BLaER1 (cell line): Measurements from ENCODE around the gene FLVCR2.
"Not testable (repeated sequence)": the region's sequence is repeated elsewhere in the genome, so short reads cannot be mapped to it uniquely, and the experiment has no call there.

Source experiments
- H3K27ac ChIP-seq: shearing (Covaris generic); formaldehyde crosslinking; 2 replicates; pipeline ENCODE4 v1.8.1; 2022
- H3K27me3 ChIP-seq: shearing (Covaris generic); formaldehyde crosslinking; 2 replicates; pipeline ENCODE4 v1.8.1; 2022
- H3K36me3 ChIP-seq: shearing (Covaris generic); formaldehyde crosslinking; 2 replicates; pipeline ENCODE4 v1.8.1; 2022
- H3K4me1 ChIP-seq: shearing (Covaris generic); formaldehyde crosslinking; 2 replicates; pipeline ENCODE4 v1.8.1; 2022
- H3K4me2 ChIP-seq: shearing (Covaris generic); formaldehyde crosslinking; 2 replicates; pipeline ENCODE4 v1.8.1; 2022
- H3K4me3 ChIP-seq: shearing (Covaris generic); formaldehyde crosslinking; 2 replicates; pipeline ENCODE4 v1.8.1; 2022
- H3K9ac ChIP-seq: shearing (Covaris generic); formaldehyde crosslinking; 2 replicates; pipeline ENCODE4 v1.8.1; 2022
- H3K9me3 ChIP-seq: shearing (Covaris generic); formaldehyde crosslinking; 2 replicates; pipeline ENCODE4 v1.8.1; 2022
- H4K20me1 ChIP-seq: shearing (Covaris generic); formaldehyde crosslinking; 2 replicates; pipeline ENCODE4 v1.8.1; 2022
- Cebpa-rat ChIP-seq: shearing (Covaris generic); IDR thresholded peaks from 2 replicates; pipeline ENCODE4 v1.8.1; 2022

FLVCR2 gene

GRCh38 chr14:75685910-75686309 is 107.5 kb downstream of the FLVCR2 start:
- Histone ChIP-seq H3K9me3 (no peaks in the 10 kb centered on the region), H3K36me3 (peaks cover 78% of the 10 kb centered on the region), H3K4me3 (no peak overlapping the region), H3K4me1 (no peaks in the 10 kb centered on the region), H3K9ac (no peak overlapping the region), H3K27ac (no peak overlapping the region), H3K4me2 (no peak overlapping the region), H3K27me3 (no peaks in the 10 kb centered on the region), H4K20me1 (no peaks in the 10 kb centered on the region)
- TF ChIP-seq Cebpa-rat = no peak

GRCh38 chr14:75689012-75689411 is 110.6 kb downstream of the FLVCR2 start:
- no peak overlapping the region for H3K4me2 ChIP-seq
- H3K4me1 ChIP-seq = no peaks in the 10 kb centered on the region
- H3K27ac ChIP-seq = no peak overlapping the region
- peaks cover 79% of the 10 kb centered on the region for H3K36me3 ChIP-seq
- peaks cover 12% of the 10 kb centered on the region for H3K9me3 ChIP-seq
- no peak for TF ChIP-seq Cebpa-rat
- no peaks in the 10 kb centered on the region for H4K20me1 ChIP-seq
- no peak overlapping the region for H3K9ac ChIP-seq
- H3K27me3 ChIP-seq = no peaks in the 10 kb centered on the region
- no peak overlapping the region for H3K4me3 ChIP-seq

GRCh38 chr14:75690010-75690409 is 111.6 kb downstream of the FLVCR2 start:
- Histone ChIP-seq H4K20me1 (no peaks in the 10 kb centered on the region), H3K4me3 (no peak overlapping the region), H3K4me2 (no peak overlapping the region), H3K36me3 (peaks cover 82% of the 10 kb centered on the region), H3K27me3 (no peaks in the 10 kb centered on the region), H3K4me1 (no peaks in the 10 kb centered on the region), H3K27ac (no peak overlapping the region), H3K9me3 (peaks cover 22% of the 10 kb centered on the region), H3K9ac (no peak overlapping the region)
- TF ChIP-seq Cebpa-rat = no peak

GRCh38 chr14:75695025-75695424 is 116.6 kb downstream of the FLVCR2 start:
- Histone ChIP-seq H3K36me3 (peaks cover 85% of the 10 kb centered on the region), H3K9me3 (peaks cover 29% of the 10 kb centered on the region)
- not testable (repeated sequence) for H3K27me3 ChIP-seq, H3K4me3 ChIP-seq, H3K4me2 ChIP-seq, H3K9ac ChIP-seq, H3K4me1 ChIP-seq, H4K20me1 ChIP-seq, H3K27ac ChIP-seq

GRCh38 chr14:75697386-75697785 is 119.0 kb downstream of the FLVCR2 start:
- Histone ChIP-seq H3K4me1 (no peaks in the 10 kb centered on the region), H3K27ac (no peak overlapping the region), H4K20me1 (no peaks in the 10 kb centered on the region), H3K27me3 (no peaks in the 10 kb centered on the region; the same call in 1 of the 2 replicates), H3K4me2 (no peak overlapping the region), H3K4me3 (no peak overlapping the region), H3K9me3 (peaks cover 36% of the 10 kb centered on the region), H3K36me3 (peaks cover 86% of the 10 kb centered on the region), H3K9ac (no peak overlapping the region)
- TF ChIP-seq Cebpa-rat = no peak
